Nephron progenitor cell (in vitro differentiated cells): ENCODE measurements around the gene CDON.

Experiments used
- DNase-seq: peaks from one replicate; pipeline ENCODE4 v3.0.0; 2021
- H3K27ac Mint-ChIP-seq: 2 replicates; pipeline ENCODE4 v1.8.0; 2021; ENCODE audit warnings: mild to moderate bottlenecking, moderate library complexity, mixed read lengths
- H3K27me3 Mint-ChIP-seq: 2 replicates; pipeline ENCODE4 v1.8.0; 2021; ENCODE audit warnings: mild to moderate bottlenecking, low read depth, mixed read lengths; ENCODE audit not compliant: poor library complexity
- H3K36me3 Mint-ChIP-seq: 2 replicates; pipeline ENCODE4 v1.8.0; 2021; ENCODE audit warnings: low read depth, mixed read lengths
- H3K4me1 Mint-ChIP-seq: 2 replicates; pipeline ENCODE4 v1.8.0; 2021; ENCODE audit warnings: mixed read lengths
- H3K4me3 Mint-ChIP-seq: 2 replicates; pipeline ENCODE4 v1.8.0; 2021; ENCODE audit warnings: mild to moderate bottlenecking, moderate library complexity, mixed read lengths
- H3K9me3 Mint-ChIP-seq: 2 replicates; pipeline ENCODE4 v1.8.0; 2021; ENCODE audit warnings: mild to moderate bottlenecking, moderate library complexity, mixed read lengths
- CTCF ChIP-seq: fragments of 200-600 bp; sonication (generic); IDR thresholded peaks from 2 replicates; pipeline ENCODE4 v1.5.0; 2021; ENCODE audit warnings: antibody characterized with exemption

CDON gene

GRCh38 chr11:126062679-126063506, at the start of gene CDON:
Gene CDON (minus strand): TSS chr11:126062866. CDS start chr11:126023476, 39,390 bp downstream.
- Mint-ChIP-seq H3K4me3 (peak within 1 kb of the TSS; percentile 93), H3K9me3 (peaks cover 9% of the 10 kb centered on the region), H3K36me3 (peaks cover 7% of the 10 kb centered on the region), H3K27ac (peak within 1 kb of the TSS; percentile 100), H3K4me1 (peaks cover 41% of the 10 kb centered on the region), H3K27me3 (peaks cover 9% of the 10 kb centered on the region)
- TF ChIP-seq CTCF: no peak
- DNase-seq: peak; percentile 96

- no peak for TF ChIP-seq CTCF
- no peak for DNase-seq
- no peak overlapping the region for H3K4me3 Mint-ChIP-seq
- H3K9me3 Mint-ChIP-seq: no peaks in the 10 kb centered on the region
- H3K27ac Mint-ChIP-seq: peak overlapping the region; percentile 45
- no peaks in the 10 kb centered on the region for H3K36me3 Mint-ChIP-seq
- peaks cover 19% of the 10 kb centered on the region for H3K27me3 Mint-ChIP-seq
- H3K4me1 Mint-ChIP-seq: peaks cover 61% of the 10 kb centered on the region
These were observed 48.9 kb upstream of the CDON start for GRCh38 chr11:126111458-126112116.

- peaks cover 17% of the 10 kb centered on the region for H3K27me3 Mint-ChIP-seq
- no peak overlapping the region for H3K4me3 Mint-ChIP-seq
- no peak overlapping the region for H3K27ac Mint-ChIP-seq
- no peaks in the 10 kb centered on the region for H3K9me3 Mint-ChIP-seq
- no peak for TF ChIP-seq CTCF
- H3K36me3 Mint-ChIP-seq: no peaks in the 10 kb centered on the region
- no peak for DNase-seq
- peaks cover 61% of the 10 kb centered on the region for H3K4me1 Mint-ChIP-seq
These were observed 47.5 kb upstream of the CDON start for GRCh38 chr11:126109941-126110731.

GRCh38 chr11:126106594-126107328, 44.1 kb upstream of the CDON start:
- no peak overlapping the region for H3K4me3 Mint-ChIP-seq
- H3K4me1 Mint-ChIP-seq: peaks cover 62% of the 10 kb centered on the region
- no peak for DNase-seq
- TF ChIP-seq CTCF: no peak
- H3K27ac Mint-ChIP-seq: peak overlapping the region; percentile 88
- H3K36me3 Mint-ChIP-seq: no peaks in the 10 kb centered on the region
- no peaks in the 10 kb centered on the region for H3K9me3 Mint-ChIP-seq
- H3K27me3 Mint-ChIP-seq: peaks cover 14% of the 10 kb centered on the region

- Mint-ChIP-seq H3K4me3 (no peak overlapping the region), H3K36me3 (no peaks in the 10 kb centered on the region), H3K4me1 (peaks cover 68% of the 10 kb centered on the region), H3K9me3 (no peaks in the 10 kb centered on the region), H3K27me3 (peaks cover 11% of the 10 kb centered on the region), H3K27ac (no peak overlapping the region)
- TF ChIP-seq CTCF: no peak
- no peak for DNase-seq
These were observed 43.0 kb upstream of the CDON start for GRCh38 chr11:126105748-126106080.
